ENCODE data around the gene DUOX1. TPM values are rescaled to one million over a fixed set of nuclear protein-coding genes. Genes with fewer than 3 reads are reported as not detected.
A peak's percentile ranks its signal among the peaks of the same experiment; 100 is the strongest.

Gene DUOX1
- total RNA-seq, 1 experiment from 2014 or later, result 1.2 TPM

- H3K27me3 Mint-ChIP-seq (ENCODE audit: unreplicated experiment), result no peaks in the 10 kb centered on the region
- peak overlapping the region; percentile 36 for H3K4me3 Mint-ChIP-seq (ENCODE audit: low read depth, unreplicated experiment)
- no peak overlapping the region for H3K27ac Mint-ChIP-seq (ENCODE audit: unreplicated experiment)
- no peaks in the 10 kb centered on the region for H3K9me3 Mint-ChIP-seq (ENCODE audit: low read depth, unreplicated experiment)
- peak; percentile 87 for DNase-seq
- BruUV-seq (replicated peaks), result no TSS peak
- TF ChIP-seq, protein P1, sequence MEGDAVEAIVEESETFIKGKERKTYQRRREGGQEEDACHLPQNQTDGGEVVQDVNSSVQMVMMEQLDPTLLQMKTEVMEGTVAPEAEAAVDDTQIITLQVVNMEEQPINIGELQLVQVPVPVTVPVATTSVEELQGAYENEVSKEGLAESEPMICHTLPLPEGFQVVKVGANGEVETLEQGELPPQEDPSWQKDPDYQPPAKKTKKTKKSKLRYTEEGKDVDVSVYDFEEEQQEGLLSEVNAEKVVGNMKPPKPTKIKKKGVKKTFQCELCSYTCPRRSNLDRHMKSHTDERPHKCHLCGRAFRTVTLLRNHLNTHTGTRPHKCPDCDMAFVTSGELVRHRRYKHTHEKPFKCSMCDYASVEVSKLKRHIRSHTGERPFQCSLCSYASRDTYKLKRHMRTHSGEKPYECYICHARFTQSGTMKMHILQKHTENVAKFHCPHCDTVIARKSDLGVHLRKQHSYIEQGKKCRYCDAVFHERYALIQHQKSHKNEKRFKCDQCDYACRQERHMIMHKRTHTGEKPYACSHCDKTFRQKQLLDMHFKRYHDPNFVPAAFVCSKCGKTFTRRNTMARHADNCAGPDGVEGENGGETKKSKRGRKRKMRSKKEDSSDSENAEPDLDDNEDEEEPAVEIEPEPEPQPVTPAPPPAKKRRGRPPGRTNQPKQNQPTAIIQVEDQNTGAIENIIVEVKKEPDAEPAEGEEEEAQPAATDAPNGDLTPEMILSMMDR (IDR thresholded peaks at IDR 0.05; ENCODE audit: unreplicated experiment), result peak; percentile 18
- intact Hi-C loops (cut with micrococcal nuclease; ENCODE audit: unreplicated experiment), result no loop called here
- peaks cover 5% of the 10 kb centered on the region for H3K36me3 Mint-ChIP-seq (ENCODE audit: insufficient read depth, unreplicated experiment)
- CTCF ChIA-PET, result interaction anchor here (0.7 kb wide), 1 partner anchor 100 kb away, joined by 3 read pairs; no protein-coding TSS in a partner anchor
- H3K4me1 Mint-ChIP-seq (ENCODE audit: low read depth, unreplicated experiment), result peaks cover 13% of the 10 kb centered on the region
Measured at GRCh38 chr15:45166834-45167630, 37.2 kb downstream of the DUOX1 start.

GRCh38 chr15:45167631-45168205, 37.9 kb downstream of the DUOX1 start:
- DNase-seq, result no peak
- CTCF ChIA-PET, result interaction anchor here (0.7 kb wide), 1 partner anchor 99 kb away, joined by 3 read pairs; no protein-coding TSS in a partner anchor
- intact Hi-C loops (cut with micrococcal nuclease; ENCODE audit: unreplicated experiment), result no loop called here
- TF ChIP-seq, protein P1 (IDR thresholded peaks at IDR 0.05; ENCODE audit: unreplicated experiment), result no peak
- Mint-ChIP-seq H3K36me3 (ENCODE audit: insufficient read depth, unreplicated experiment) (peaks cover 5% of the 10 kb centered on the region), H3K27ac (ENCODE audit: unreplicated experiment) (no peak overlapping the region), H3K4me1 (ENCODE audit: low read depth, unreplicated experiment) (peaks cover 7% of the 10 kb centered on the region), H3K27me3 (ENCODE audit: unreplicated experiment) (no peaks in the 10 kb centered on the region), H3K9me3 (ENCODE audit: low read depth, unreplicated experiment) (no peaks in the 10 kb centered on the region), H3K4me3 (ENCODE audit: low read depth, unreplicated experiment) (peak overlapping the region; percentile 36)
- no TSS peak for BruUV-seq (replicated peaks)

- Mint-ChIP-seq H3K9me3 (ENCODE audit: low read depth, unreplicated experiment) (no peaks in the 10 kb centered on the region), H3K4me3 (ENCODE audit: low read depth, unreplicated experiment) (no peak overlapping the region), H3K27ac (ENCODE audit: unreplicated experiment) (no peak overlapping the region), H3K36me3 (ENCODE audit: insufficient read depth, unreplicated experiment) (peaks cover 5% of the 10 kb centered on the region), H3K27me3 (ENCODE audit: unreplicated experiment) (no peaks in the 10 kb centered on the region), H3K4me1 (ENCODE audit: low read depth, unreplicated experiment) (peaks cover 1% of the 10 kb centered on the region)
- CTCF ChIA-PET, result interaction anchor here (0.7 kb wide), 1 partner anchor 16 kb away, joined by 4 read pairs; no protein-coding TSS in a partner anchor
- intact Hi-C loops (cut with micrococcal nuclease; ENCODE audit: unreplicated experiment), result no loop called here
- no peak for DNase-seq
- BruUV-seq (replicated peaks), result no TSS peak
- TF ChIP-seq, protein P1 (IDR thresholded peaks at IDR 0.05; ENCODE audit: unreplicated experiment), result no peak
Measured at GRCh38 chr15:45168286-45168685, 38.5 kb downstream of the DUOX1 start.

GRCh38 chr15:45168751-45169551, 39.2 kb downstream of the DUOX1 start:
- H3K4me1 Mint-ChIP-seq (ENCODE audit: low read depth, unreplicated experiment), result no peaks in the 10 kb centered on the region
- CTCF ChIA-PET, result interaction anchor here (0.7 kb wide), 1 partner anchor 16 kb away, joined by 4 read pairs; no protein-coding TSS in a partner anchor
- no peaks in the 10 kb centered on the region for H3K9me3 Mint-ChIP-seq (ENCODE audit: low read depth, unreplicated experiment)
- BruUV-seq (replicated peaks), result no TSS peak
- DNase-seq, result no peak
- TF ChIP-seq, protein P1 (IDR thresholded peaks at IDR 0.05; ENCODE audit: unreplicated experiment), result no peak
- H3K27me3 Mint-ChIP-seq (ENCODE audit: unreplicated experiment), result no peaks in the 10 kb centered on the region
- H3K4me3 Mint-ChIP-seq (ENCODE audit: low read depth, unreplicated experiment), result no peak overlapping the region
- no peak overlapping the region for H3K27ac Mint-ChIP-seq (ENCODE audit: unreplicated experiment)
- H3K36me3 Mint-ChIP-seq (ENCODE audit: insufficient read depth, unreplicated experiment), result peaks cover 5% of the 10 kb centered on the region
- intact Hi-C loops (cut with micrococcal nuclease; ENCODE audit: unreplicated experiment), result no loop called here

Measured in Calu3 (cell line).